Measurements from ENCODE around the gene OARD1.

- no peak for TF ChIP-seq EZH2 (IDR thresholded peaks at IDR 0.05; ENCODE audit: borderline replicate concordance, insufficient read depth, low read depth, low read length, poor library complexity, severe bottlenecking)
- TF ChIP-seq, protein P1, sequence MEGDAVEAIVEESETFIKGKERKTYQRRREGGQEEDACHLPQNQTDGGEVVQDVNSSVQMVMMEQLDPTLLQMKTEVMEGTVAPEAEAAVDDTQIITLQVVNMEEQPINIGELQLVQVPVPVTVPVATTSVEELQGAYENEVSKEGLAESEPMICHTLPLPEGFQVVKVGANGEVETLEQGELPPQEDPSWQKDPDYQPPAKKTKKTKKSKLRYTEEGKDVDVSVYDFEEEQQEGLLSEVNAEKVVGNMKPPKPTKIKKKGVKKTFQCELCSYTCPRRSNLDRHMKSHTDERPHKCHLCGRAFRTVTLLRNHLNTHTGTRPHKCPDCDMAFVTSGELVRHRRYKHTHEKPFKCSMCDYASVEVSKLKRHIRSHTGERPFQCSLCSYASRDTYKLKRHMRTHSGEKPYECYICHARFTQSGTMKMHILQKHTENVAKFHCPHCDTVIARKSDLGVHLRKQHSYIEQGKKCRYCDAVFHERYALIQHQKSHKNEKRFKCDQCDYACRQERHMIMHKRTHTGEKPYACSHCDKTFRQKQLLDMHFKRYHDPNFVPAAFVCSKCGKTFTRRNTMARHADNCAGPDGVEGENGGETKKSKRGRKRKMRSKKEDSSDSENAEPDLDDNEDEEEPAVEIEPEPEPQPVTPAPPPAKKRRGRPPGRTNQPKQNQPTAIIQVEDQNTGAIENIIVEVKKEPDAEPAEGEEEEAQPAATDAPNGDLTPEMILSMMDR (IDR thresholded peaks at IDR 0.05), result no peak
These were observed 10.1 kb downstream of the OARD1 start for GRCh38 chr6:41062056-41062455.

All from B cell (primary cell).